IPS-NIHi11 (cell line): ENCODE results near the gene AQP5.
"Not testable (repeated sequence)": the region's sequence is repeated elsewhere in the genome, so short reads cannot be mapped to it uniquely, and the experiment has no call there.

Source experiments
- DNase-seq: peaks from one replicate; pipeline ENCODE4 v3.0.0; 2012; ENCODE audit warnings: mixed read lengths, low spot score

AQP5 gene

DNA sequence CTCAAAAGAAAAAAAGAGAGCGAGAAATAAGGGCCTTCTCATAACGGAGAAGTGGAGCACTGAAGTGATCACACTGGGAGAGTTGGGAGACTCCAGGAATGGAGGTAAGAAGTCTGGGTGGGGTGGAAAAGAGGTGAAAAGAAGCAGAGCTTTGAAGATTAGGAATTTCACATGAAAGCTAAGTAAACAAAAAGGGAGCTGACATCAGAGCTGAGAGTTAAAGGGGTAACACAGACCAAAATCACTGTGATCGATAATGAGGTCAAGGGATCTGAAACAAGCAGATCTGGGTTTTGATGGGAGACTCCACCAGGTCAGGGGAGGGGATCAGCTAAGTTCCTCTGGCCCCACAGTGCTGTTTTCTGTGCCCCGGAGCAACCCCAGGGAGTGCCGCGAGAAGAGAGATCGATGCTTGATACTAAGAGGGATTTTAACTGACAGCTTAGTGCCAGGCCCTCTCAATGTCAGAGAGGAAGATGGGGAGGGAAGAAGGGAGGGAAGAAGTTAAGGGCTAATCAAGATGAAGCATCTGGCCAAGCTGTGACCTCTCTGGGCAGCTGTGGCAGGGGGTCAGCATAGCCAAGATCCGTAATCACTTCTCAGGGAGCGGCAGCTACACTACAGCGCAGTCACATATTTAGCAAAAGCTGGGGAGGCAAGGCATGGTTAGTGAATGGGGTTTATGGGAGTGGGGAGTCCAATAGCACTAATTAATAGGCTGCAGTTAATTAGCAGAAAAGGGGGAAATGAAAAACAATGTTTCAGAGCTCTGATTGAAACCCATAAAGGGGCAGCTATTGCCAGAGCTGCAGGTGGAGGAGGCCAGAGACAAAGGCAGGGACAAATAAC is 19.1 kb downstream of the AQP5 start:
- DNase-seq: no peak

DNA sequence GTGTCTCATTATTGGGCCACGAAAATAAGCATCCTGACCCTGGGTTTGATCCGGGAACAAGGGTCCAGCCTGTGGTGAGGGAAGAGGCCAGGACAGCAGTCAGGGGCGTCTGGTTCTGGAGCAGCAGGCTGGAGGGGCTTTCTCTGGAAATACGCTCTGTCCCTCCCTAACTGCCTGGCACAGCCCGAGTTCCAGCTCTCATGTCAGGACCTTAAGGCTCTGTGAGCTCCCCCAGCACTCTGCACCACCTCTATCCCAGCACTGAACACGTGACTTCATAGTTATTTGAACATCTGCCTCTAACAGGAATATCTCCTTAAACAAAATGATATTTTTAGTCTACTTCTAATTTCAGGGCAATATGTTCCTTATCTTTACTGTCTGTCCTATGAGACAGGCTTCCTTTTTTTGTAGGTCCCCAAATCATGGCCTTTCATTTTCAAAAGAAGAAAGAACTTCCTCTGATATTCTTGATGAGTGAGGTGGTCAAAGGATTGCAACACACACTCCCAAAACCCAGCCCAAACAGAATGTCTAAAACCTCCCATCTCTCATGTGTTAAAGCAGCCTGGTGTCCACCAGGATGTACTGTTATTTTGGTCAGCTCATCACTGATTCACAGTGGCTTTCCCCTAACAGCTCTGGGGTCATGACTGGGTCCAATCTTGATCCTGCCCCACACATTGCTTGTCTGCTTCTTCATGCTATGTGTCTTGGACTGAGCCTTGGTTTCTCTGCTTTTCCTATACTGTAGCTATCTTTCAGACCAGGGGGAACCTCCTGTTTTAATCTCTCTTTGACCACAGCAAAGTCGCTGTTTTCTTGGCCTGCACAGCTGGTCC is 20.8 kb downstream of the AQP5 start:
- DNase-seq: no peak

DNA sequence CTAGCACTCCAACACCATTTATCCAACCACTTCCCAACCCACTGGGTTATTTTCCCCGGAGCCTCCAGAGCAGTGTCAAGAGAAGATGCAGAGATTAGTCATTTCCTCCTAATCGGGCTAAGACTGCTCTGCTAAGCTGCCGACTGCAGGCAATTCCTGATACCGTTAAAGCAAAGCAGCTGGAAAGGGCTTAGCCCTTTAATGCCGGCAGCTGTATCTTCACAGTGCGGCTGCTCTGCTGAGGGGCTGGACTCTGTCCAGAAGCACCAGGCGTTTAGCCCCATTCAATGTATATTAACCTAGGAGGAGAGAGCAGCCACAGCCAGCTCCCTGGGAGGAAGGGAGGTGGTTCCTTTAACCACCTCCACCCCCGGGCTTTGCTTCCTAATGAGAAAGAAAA is 22.2 kb downstream of the AQP5 start:
- no peak for DNase-seq

DNA sequence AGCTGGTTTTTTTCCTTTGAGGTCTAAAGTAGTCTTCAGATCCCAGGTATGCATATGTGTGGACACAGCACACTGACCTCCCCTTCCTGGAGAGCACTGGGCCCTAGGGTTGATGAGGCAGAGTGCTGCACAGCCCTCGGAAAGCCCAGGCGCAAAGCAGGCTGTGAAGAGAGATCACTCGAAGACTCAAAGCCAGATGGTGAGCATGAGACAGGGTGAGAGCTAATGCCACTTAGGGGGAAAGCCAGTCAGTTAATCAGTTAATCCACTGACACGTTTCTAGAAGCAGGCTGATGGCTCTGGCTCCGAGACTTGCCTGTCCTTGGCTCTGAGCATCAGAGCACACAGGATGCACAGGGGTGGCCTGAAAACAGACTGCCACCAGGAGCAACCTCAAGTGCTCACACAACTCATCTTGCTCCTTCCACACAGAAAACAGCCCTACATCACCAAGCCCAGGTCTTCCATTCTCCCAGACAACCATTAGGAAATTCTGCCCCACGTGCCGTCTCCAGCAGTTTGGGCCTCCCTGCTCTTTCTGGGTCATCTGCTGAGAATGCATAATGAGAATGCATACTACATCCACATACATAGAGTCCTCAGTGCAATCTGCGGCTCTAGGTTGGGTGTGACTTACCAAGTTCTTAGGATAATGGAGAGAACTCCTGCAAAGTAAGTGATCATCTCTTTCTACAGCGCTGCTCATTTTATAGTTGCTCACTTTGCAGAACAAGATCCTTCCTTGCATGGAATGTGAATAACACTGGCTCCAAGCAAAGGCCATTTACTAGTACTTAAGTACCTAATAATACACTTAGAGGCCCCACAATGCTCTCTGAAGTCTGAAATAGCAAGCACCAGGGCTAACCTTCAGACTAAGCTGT is 23.0 kb downstream of the AQP5 start:
- no peak for DNase-seq

DNA sequence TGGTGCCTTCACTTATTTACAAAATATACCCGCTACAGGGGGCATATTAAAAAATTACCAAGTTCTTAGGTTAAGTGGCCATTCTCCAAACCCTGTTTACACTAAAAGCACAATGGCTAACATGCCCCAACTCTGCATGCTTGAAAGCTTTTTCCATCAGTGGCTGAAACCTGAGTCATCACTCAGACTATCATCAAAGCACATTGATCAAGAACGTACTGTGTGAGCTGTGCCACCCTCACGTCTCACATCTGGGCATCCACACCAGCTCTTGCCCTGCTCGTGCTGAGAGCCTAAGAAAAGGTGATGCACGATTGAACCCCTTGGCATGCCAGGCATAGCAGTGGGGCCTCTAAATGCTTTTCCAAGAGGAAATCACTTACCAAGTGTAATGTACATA is 24.3 kb downstream of the AQP5 start:
- no peak for DNase-seq

DNA sequence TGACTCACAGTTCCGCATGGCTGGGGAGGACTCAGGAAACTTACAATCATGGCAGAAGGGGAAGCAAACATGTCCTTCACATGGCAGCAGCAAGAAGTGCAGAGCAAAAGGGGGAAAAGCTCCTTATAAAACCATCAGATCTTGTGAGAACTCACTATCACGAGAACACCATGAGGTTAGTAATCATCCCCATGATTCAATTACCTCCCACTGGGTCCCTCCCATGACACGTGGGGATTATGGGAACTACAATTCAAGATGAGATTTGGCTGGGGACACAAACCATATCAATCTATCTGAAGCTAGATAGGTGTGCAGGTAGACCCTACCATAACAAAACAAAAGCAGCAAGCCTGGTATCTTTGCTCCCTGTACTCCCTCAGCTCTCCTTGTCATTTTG is 24.8 kb downstream of the AQP5 start:
- not testable (repeated sequence) for DNase-seq

DNA sequence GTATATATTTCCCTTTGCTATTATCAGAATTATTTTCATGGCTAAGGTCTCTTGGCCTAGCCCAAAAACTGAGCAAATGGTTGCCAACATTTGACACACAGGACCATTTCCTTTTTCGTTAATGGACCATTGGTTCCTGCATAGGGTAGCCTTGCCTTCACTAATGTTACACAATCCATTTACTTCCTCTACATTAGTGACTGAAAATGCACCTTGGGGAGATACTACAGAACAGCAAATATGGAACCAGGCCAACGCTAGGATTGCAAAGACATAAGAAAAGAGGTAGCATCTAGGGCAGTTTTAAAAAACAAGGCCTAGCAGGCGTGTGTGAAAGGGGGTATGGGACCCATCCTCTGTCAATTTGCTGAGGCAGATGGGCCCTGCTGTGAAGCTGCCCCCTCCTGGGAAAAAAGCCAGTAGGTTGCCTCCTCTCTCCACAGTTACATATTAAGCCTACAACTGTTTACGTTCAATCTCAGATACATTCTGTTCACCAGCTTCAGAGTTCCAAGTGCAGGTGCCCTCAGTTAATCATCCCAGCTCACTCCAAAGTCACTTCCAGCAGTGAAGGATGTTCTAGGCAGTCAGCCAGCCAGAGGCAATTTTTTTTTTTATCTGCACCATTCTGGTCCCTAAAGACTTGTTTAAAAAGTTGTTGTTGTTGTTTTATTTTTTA is 26.1 kb downstream of the AQP5 start:
- DNase-seq: no peak

DNA sequence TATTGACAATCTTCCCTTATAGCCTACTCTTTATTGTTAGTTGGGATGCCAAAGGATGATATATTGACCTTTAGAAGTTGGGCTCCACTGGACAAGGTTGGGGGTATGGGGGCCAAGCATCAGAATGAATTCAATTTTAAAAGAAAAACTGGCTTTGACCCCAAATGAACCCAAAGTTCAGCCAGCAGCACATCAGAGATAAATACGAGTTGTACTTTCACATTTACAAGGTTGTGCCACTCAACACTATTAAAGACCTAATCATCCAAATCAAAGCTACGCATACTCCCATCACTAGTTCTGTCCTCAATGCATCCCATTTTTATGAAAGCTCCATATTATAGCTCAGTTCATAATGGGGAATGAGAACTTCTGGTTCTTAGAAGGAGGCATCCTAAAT is 27.7 kb downstream of the AQP5 start:
- not testable (repeated sequence) for DNase-seq

DNA sequence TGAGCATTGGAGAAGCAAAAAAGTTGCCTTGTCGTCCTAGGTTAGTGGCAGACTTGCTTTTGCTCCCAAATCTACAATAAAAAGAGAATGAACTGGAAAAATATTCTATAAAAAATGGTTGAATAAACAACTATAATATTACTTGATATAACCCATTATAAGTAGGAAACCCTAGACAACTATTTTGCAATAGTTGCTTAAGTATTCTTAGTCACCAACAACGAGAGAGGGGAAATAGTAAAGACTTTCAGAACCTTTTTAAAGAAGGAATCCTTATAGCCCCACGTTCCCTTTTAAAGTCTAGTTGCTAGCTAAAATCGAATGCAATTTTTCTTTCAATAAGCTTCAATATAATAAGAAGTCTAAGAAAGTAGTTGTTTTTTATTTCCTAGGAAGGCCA is 28.6 kb downstream of the AQP5 start:
- no peak for DNase-seq

DNA sequence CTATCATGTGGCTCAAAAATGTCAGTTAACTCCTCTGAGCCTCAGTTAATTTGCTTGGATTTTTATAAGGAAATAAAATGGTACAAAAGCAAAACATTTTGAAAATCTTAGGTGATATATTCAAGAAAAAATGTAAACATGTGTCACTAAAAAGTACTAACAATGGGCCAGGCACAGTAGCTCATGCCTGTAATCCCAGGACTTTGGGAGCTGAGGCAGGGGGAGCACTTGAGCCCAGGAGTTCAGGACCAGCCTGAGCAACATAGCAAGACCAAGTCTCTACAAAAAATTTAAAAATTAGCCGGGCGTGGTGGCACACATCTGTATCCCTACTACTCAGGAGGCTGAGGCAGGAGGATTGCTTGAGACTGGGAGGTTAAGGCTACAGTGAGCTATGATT is 36.8 kb downstream of the AQP5 start:
- DNase-seq: no peak

DNA sequence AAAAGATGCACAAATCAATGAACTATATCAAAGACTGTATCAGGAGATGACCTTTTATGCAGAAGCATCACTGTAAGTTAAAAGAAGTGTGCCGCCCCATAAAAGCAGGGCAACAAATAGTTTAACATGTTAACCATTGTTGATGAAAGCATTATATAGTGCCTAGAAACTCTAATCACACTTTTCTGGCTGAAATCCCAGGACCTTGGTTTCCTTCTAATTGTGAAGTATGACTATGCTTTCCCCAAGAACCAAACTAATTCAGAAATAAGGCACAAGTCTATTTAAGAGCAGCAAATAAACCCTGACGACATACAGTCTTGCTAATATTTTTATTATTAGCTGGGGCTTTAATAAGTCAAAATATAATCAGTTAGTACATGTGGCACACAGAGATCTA is 41.9 kb downstream of the AQP5 start:
- DNase-seq: no peak

DNA sequence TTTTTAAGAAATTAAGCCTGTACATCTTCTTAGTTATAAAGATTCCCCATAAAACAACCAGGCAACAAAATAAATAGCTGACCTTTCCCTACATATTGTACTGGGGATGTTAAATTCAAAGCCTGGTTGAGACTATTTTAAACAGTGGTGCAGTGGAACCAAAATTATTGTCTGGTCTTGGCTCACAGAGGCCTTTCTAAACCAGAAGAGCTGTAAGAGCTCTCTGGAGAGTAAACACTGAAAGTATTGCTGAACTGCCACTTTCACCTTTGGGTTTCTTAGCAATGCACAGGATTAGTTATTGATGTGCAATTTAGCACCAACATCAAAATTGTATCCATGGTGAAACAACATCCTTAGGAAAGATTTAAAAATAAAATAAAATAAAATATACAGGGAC is 43.0 kb downstream of the AQP5 start:
- DNase-seq: no peak

DNA sequence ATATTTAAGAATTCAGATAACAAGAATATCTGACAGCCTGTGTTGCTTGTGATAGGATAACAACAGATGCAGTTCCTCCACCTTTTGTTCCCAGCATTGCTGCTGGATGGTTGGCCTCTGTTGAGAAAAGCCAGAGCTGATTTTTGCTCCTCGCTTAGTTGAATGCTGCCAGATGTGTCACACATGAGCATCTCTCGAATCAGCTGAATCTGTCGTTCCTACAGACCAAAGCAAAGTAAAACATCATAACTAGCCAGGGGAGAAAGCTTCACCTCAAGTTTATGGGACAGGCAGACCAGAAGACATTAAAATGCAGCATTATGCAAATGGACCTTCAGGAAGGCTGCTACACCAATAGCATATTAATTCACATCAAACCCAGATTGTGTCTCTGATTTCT is 43.5 kb downstream of the AQP5 start:
- DNase-seq: no peak

DNA sequence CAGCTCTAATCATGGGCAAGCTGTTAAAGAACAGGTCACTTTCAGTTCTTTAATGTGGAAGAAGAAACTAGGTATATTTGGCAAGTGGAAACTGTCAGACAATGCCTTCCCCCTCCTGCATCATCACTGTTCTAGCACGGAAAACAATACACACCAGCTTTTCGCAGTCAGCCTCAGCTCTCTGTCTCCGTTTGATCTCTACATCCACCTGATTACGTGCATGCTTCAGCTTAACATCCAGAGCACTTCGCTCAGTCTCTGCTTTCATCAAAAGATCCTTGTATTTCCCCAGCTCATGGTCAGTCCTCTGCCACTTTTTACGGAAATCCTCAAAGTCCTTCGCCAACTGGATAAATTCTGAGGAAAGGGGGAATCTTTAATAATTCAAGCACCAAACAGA is 44.6 kb downstream of the AQP5 start:
- no peak for DNase-seq

DNA sequence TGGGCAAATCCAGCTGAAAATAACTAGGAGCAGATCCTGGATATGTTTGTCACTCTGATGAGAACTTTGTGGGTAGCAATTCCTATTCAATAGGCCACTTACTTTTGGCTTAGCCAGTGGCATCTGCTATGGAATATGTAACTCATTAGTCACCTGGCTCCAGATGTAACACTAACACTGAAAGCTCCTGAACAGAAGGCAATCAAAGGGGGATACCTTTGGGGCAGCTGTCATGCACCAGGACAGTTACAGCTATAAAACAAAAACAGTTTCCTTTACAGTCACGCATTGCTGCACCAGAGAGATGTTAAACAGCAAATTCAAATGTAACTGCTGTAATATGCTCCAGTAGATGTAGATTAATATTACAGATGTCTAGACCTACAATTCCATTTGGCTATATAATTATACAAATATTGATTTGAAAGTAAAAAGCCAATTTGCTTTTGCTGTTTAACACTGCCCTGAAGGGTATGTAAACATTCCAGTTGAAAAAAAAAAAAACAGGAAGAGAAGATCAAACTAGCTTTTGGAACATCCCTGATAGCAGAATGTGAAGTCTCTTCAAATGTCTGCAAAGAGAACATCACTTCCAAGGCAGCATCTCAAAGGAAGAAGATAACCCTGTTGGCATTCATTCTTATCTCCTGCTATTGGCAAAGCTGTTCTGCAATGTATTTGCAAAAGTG is 45.2 kb downstream of the AQP5 start:
- DNase-seq: no peak

DNA sequence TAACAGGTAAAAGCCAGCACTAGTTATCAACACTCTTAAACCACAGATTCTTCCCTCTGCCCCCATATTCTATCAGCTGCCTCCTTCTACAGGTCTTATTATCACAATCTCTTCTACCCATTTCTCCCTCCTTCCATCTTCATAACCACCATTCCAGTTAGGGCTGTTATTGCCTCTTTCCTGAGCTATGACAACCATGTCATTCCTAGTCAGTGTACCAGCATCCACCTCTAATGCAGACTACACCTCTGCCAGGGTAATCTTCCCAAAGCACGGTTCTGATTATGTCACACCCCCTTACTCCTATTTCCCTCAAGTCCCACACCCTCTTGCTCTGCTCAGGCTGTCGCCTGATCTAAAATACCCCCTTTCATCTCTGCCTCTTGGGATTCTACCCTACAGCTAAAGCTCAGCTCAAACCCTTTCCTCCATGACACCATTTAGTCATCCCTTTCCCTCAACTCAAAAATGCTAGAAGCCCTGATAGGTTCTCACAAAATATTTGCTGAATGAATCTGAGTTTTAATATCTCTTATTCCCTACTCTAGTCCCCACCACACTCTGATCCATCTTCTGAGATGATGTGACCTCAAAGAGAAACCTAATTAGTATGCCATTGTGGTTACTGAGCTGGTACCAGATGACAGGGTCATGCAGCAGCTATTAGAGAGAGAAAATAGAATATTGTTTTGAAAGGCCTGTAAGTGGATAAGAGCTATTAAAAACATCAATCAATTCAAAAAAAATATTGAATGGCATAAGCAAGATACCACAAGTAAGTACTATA is 51.9 kb downstream of the AQP5 start:
- no peak for DNase-seq

DNA sequence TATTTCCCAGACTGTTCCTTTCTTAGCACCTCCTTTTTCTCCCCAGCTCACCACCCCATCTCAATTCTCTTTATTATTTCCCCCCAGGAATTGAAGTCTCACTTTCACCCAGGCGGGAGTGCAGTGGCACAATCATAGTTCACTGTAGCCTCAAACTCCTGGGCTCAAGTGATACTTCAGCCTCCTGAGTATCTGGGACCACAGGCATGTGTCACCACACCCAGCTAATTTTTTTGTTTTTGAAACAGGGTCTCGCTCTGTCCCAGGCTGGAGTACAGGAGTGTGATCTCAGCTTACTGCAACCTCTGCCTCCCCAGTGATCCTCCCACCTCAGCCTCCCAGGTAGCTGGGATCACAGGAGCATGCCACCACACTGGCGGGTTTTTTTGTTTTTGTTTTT is 52.7 kb downstream of the AQP5 start:
- no peak for DNase-seq
